A673 (cell line): ENCODE results near the gene LEF1.

Experiments used
- EZH2 ChIP-seq: fragments of 200-600 bp; sonication (generic); IDR thresholded peaks from 2 replicates; pipeline ENCODE4 v1.6.1; 2017; ENCODE audit warnings: borderline replicate concordance, low read depth, mild to moderate bottlenecking, mixed read lengths, antibody characterized with exemption, low read length; ENCODE audit not compliant: poor library complexity, severe bottlenecking
- TF ChIP-seq, protein P1 (sequence below): fragments of 300-800, 200-600 bp; sonication (generic); conservative IDR thresholded peaks from 2 replicates; pipeline ENCODE4 v1.5.1; 2017; ENCODE audit warnings: low read depth, mild to moderate bottlenecking, antibody characterized with exemption, low read length, moderate library complexity, mixed read lengths

DNA sequence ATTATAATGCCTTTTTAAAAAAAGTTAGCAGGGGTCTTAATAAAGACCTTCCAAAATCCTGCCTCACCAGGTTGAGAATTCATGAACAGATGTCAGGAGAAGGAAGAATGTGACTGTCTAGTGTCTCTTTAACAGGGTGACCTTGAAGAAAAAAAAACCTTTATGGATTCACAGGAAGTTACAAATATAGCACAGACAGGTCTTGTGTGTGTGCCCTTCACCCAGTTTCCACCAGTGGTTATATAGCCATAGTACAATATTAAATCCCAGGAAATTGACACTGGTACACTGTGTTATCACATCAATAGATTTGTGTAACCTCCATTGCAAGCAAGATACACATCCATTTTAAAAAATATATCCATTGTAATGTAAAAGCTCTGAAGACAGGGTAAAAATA lies 135.4 kb downstream of the LEF1 start:
- TF ChIP-seq, protein P1, sequence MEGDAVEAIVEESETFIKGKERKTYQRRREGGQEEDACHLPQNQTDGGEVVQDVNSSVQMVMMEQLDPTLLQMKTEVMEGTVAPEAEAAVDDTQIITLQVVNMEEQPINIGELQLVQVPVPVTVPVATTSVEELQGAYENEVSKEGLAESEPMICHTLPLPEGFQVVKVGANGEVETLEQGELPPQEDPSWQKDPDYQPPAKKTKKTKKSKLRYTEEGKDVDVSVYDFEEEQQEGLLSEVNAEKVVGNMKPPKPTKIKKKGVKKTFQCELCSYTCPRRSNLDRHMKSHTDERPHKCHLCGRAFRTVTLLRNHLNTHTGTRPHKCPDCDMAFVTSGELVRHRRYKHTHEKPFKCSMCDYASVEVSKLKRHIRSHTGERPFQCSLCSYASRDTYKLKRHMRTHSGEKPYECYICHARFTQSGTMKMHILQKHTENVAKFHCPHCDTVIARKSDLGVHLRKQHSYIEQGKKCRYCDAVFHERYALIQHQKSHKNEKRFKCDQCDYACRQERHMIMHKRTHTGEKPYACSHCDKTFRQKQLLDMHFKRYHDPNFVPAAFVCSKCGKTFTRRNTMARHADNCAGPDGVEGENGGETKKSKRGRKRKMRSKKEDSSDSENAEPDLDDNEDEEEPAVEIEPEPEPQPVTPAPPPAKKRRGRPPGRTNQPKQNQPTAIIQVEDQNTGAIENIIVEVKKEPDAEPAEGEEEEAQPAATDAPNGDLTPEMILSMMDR: no peak
- no peak for TF ChIP-seq EZH2
